Spinal cord (tissue), 10 donors: Measurements from ENCODE around the gene PDZD2. TPM values are rescaled to one million over a fixed set of nuclear protein-coding genes. Genes with fewer than 3 reads are reported as not detected.
A peak's percentile ranks its signal among the peaks of the same experiment; 100 is the strongest.

ENCODE experiments used
- DNase-seq, 6 donors: peaks; one replicate each; pipeline versions ENCODE4 v3.0.0 to v3.0.0-alpha.2; 2013 to 2015; ENCODE audit warnings: low spot score in 6 of 6, low read depth in 4 of 6
- H3K27ac ChIP-seq: one replicate; pipeline ENCODE4 v1.5.1; 2013; ENCODE audit warnings: low read depth, low read length, control low read depth
- H3K27me3 ChIP-seq: one replicate; pipeline ENCODE4 v1.6.1; 2013; ENCODE audit warnings: low read length; ENCODE audit not compliant: control insufficient read depth, insufficient read depth
- H3K36me3 ChIP-seq: one replicate; pipeline ENCODE4 v1.6.1; 2013; ENCODE audit warnings: low read length; ENCODE audit not compliant: control insufficient read depth, insufficient read depth
- H3K4me1 ChIP-seq: one replicate; pipeline ENCODE4 v1.6.1; 2013; ENCODE audit warnings: low read length; ENCODE audit not compliant: control insufficient read depth, insufficient read depth
- H3K4me3 ChIP-seq: one replicate; pipeline ENCODE4 v1.5.1; 2013; ENCODE audit warnings: low read depth, low read length, control low read depth
- H3K9me3 ChIP-seq: one replicate; pipeline ENCODE4 v1.6.1; 2013; ENCODE audit warnings: low read length; ENCODE audit not compliant: control insufficient read depth, insufficient read depth
- WGBS: methylation state at CpG from one replicate; pipeline ENCODE4 v1.1.5; 2013; ENCODE audit warnings: missing lambda C conversion rate; ENCODE audit not compliant: insufficient coverage; 5-methylcytosine and 5-hydroxymethylcytosine counted together
- polyA plus RNA-seq, 2 donors: library from polyadenylated mRNA; unstranded; fragments of 120-200 nt; gene quantifications; one replicate each; pipeline ENCODE4 v1.2.1, GENCODE V29; 2013; ENCODE audit not compliant: insufficient read length in 2 of 2
- total RNA-seq, 2 donors: library from RNA; depleted of rRNA in 1 of 2; stranded (reverse); fragments of 120-200 nt in 1 of 2; fragments of >200 nt in 1 of 2; gene quantifications; one replicate each; pipeline versions ENCODE4 v1.2.3 to v1.2.4, GENCODE V29; 2013 to 2014
- donor health status: healthy.

The PDZD2 gene
- total and polyA plus RNA-seq, 4 donors = 22.1 to 40.2 (median 34.9) TPM

- no peak for DNase-seq
- Histone ChIP-seq H3K4me1 (peaks cover 3% of the 10 kb centered on the region), H3K36me3 (no peaks in the 10 kb centered on the region), H3K27me3 (no peaks in the 10 kb centered on the region), H3K4me3 (no peak overlapping the region), H3K9me3 (no peaks in the 10 kb centered on the region), H3K27ac (no peak overlapping the region)
- no CpG with 5 or more reads among the region's 1 CpG for WGBS
These were observed 6.5 kb upstream of the PDZD2 start for GRCh38 chr5:31632460-31632859.

GRCh38 chr5:31635446-31635845 lies 3.5 kb upstream of the PDZD2 start:
- Histone ChIP-seq H3K36me3 (no peaks in the 10 kb centered on the region), H3K4me1 (peaks cover 27% of the 10 kb centered on the region), H3K4me3 (no peak overlapping the region), H3K27ac (no peak overlapping the region), H3K27me3 (peaks cover 4% of the 10 kb centered on the region), H3K9me3 (no peaks in the 10 kb centered on the region)
- DNase-seq = no peak
- no CpG with 5 or more reads among the region's 1 CpG for WGBS

- Histone ChIP-seq H3K4me1 (peaks cover 29% of the 10 kb centered on the region), H3K9me3 (no peaks in the 10 kb centered on the region), H3K27ac (no peak overlapping the region), H3K36me3 (no peaks in the 10 kb centered on the region), H3K4me3 (no peak overlapping the region), H3K27me3 (peaks cover 4% of the 10 kb centered on the region)
- 52% methylated on average over 4 of the region's 6 CpGs for WGBS
- no peak for DNase-seq
These were observed 1.1 kb upstream of the PDZD2 start for GRCh38 chr5:31637851-31638250.

GRCh38 chr5:31638345-31638744 lies 586 bp upstream of the PDZD2 start:
- peak in 1 of 6 donors; percentile 44 for DNase-seq
- 15% methylated on average over 7 of the region's 9 CpGs for WGBS
- H3K9me3 ChIP-seq = no peaks in the 10 kb centered on the region
- H3K4me3 ChIP-seq = peak overlapping the region; percentile 72
- H3K27me3 ChIP-seq = peaks cover 4% of the 10 kb centered on the region
- H3K4me1 ChIP-seq = peaks cover 29% of the 10 kb centered on the region
- H3K36me3 ChIP-seq = no peaks in the 10 kb centered on the region
- peak overlapping the region; percentile 33 for H3K27ac ChIP-seq

GRCh38 chr5:31639481-31640411 lies 815 bp downstream of the PDZD2 start:
- 4% methylated on average over 40 of the region's 50 CpGs for WGBS
- Histone ChIP-seq H3K9me3 (no peaks in the 10 kb centered on the region), H3K4me3 (peak overlapping the region; percentile 54), H3K4me1 (peaks cover 29% of the 10 kb centered on the region), H3K27me3 (peaks cover 4% of the 10 kb centered on the region), H3K36me3 (no peaks in the 10 kb centered on the region), H3K27ac (no peak overlapping the region)
- DNase-seq = peak in 2 of 6 donors; percentile 34 to 51

- WGBS = no CpG with 5 or more reads among the region's 1 CpG
These were observed 1.6 kb downstream of the PDZD2 start for GRCh38 chr5:31640573-31640972.

GRCh38 chr5:31641059-31641458 lies 2.1 kb downstream of the PDZD2 start:
- 92% methylated on average over 4 of the region's 4 CpGs for WGBS
- H3K4me3 ChIP-seq = no peak overlapping the region
- no peaks in the 10 kb centered on the region for H3K9me3 ChIP-seq
- no peak for DNase-seq
- peaks cover 4% of the 10 kb centered on the region for H3K27me3 ChIP-seq
- no peaks in the 10 kb centered on the region for H3K36me3 ChIP-seq
- H3K4me1 ChIP-seq = peaks cover 35% of the 10 kb centered on the region
- H3K27ac ChIP-seq = no peak overlapping the region

More at GRCh38 chr5:31640573-31640972, 1.6 kb downstream of the PDZD2 start:
- Histone ChIP-seq H3K36me3 (no peaks in the 10 kb centered on the region), H3K4me1 (peaks cover 35% of the 10 kb centered on the region), H3K27ac (no peak overlapping the region), H3K9me3 (no peaks in the 10 kb centered on the region), H3K4me3 (no peak overlapping the region), H3K27me3 (peaks cover 4% of the 10 kb centered on the region)
- DNase-seq = no peak

- DNase-seq = no peak
- Histone ChIP-seq H3K36me3 (no peaks in the 10 kb centered on the region), H3K9me3 (no peaks in the 10 kb centered on the region), H3K27me3 (peaks cover 4% of the 10 kb centered on the region), H3K27ac (no peak overlapping the region), H3K4me3 (no peak overlapping the region), H3K4me1 (peaks cover 36% of the 10 kb centered on the region)
- 100% methylated on average over 3 of the region's 5 CpGs for WGBS
These were observed 2.6 kb downstream of the PDZD2 start for GRCh38 chr5:31641575-31641974.

GRCh38 chr5:31645420-31646081 lies 6.6 kb downstream of the PDZD2 start:
- no peaks in the 10 kb centered on the region for H3K9me3 ChIP-seq
- H3K36me3 ChIP-seq = no peaks in the 10 kb centered on the region
- H3K4me1 ChIP-seq = peaks cover 16% of the 10 kb centered on the region
- no peaks in the 10 kb centered on the region for H3K27me3 ChIP-seq
- DNase-seq = peak in 1 of 6 donors; percentile 45
- WGBS = 56% methylated on average over 8 of the region's 11 CpGs
- H3K4me3 ChIP-seq = no peak overlapping the region
- no peak overlapping the region for H3K27ac ChIP-seq
